Frontal cortex (tissue), 4 donors: ENCODE data around the gene TRMT10B. TPM values are rescaled to one million over a fixed set of nuclear protein-coding genes. Genes with fewer than 3 reads are reported as not detected.
A peak's percentile ranks its signal among the peaks of the same experiment; 100 is the strongest.

Experiments used
- DNase-seq, 2 donors: peaks; one replicate each; pipeline ENCODE4 v3.0.0; 2012; ENCODE audit warnings: low spot score in 2 of 2
- FAIRE-seq: peaks from 2 replicates; lab custom pipeline; 2012; peaks lifted over from hg19 to GRCh38; lab: Jason Lieb, UNC
- total RNA-seq: library from RNA; depleted of rRNA; stranded (reverse); fragments of >200 nt; gene quantifications from one replicate; pipeline ENCODE4 v1.2.3, GENCODE V29; 2014
- donor health status: control.
- donor health status: control.
- donor health status: control.

TRMT10B gene, protein sequence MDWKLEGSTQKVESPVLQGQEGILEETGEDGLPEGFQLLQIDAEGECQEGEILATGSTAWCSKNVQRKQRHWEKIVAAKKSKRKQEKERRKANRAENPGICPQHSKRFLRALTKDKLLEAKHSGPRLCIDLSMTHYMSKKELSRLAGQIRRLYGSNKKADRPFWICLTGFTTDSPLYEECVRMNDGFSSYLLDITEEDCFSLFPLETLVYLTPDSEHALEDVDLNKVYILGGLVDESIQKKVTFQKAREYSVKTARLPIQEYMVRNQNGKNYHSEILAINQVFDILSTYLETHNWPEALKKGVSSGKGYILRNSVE
- 3.7 TPM for total RNA-seq

DNA sequence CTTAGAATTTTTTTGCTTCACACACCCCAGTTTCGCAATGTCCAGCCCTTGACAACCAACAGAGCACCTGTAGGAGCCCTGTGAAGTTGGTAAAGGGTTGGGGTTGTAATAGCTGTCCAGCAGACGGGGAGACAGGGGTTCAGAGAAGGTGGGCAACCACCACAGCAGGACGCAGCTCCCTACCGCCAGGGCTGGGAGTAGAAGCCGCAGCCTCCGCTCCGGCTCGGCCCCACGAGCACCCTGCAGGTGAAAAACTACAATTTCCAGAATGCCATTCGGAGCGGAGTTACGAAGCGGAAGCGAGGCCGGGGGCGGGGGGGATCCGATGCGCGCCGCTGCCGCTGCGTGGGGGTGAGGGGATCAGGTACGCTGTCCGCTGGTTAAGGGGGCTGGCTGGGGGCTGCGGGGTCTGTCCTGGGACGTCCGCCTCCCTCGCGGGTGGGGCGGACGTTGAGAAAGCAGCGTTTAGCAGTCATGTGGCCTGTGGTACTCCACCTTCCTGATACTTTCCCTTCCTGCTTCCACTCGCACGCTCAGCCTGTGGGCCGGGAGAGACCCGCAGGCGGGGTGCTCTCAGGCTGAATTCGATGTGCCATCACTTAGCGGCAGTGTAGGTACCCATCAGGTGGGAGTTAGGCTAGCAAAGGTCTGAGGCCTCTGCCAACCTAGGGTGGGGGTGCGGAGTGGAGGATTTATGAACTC, at the start of gene TRMT10B:
Gene TRMT10B, plus strand, starts transcription at position 317 of the 702 bp plus-strand sequence. CDS start 8,127 bp downstream, outside the sequence.
- FAIRE-seq = no peak
- peak; percentile 80 to 81 for DNase-seq

DNA sequence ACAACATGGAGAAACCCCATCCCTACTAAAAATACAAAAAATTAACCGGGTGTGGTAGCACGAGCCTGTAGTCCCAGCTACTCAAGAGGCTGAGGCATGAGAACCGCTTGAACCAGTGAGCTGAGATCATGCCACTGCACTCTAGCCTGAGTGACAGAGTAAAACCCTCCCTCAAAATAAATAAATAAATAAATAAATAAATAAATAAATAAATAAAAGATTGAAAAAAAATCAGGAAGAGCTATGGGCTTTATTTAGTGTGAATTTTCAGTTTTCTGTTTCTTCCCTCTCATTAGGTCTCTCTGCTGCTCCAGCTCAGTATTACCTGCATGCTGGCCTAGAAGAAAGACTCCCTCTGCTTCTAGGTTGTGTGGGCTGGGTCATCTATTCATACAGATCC, 47.8 kb upstream of the TRMT10B start:
- FAIRE-seq = no peak

DNA sequence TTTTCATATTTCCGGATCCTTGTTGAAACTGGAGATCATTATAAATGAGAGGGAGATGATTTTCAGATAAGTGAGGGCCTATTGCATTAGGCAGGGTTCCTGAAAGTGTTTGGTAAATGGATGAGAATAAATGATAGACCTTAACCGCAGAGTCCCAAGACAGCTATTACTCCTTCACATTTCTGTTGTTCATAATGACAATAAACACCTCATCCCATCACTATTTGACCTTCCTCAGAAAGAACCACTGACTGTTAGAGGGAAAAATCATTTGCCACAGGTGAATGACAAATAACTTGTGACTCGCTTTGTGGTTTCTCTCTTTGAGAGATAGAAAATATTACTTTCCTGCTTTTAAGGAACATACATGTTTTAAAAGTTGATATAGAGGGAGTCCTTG, 47.3 kb upstream of the TRMT10B start:
- DNase-seq (no peak), FAIRE-seq (no peak)

More for the DNA sequence above, 47.8 kb upstream of the TRMT10B start:
- DNase-seq = no peak

DNA sequence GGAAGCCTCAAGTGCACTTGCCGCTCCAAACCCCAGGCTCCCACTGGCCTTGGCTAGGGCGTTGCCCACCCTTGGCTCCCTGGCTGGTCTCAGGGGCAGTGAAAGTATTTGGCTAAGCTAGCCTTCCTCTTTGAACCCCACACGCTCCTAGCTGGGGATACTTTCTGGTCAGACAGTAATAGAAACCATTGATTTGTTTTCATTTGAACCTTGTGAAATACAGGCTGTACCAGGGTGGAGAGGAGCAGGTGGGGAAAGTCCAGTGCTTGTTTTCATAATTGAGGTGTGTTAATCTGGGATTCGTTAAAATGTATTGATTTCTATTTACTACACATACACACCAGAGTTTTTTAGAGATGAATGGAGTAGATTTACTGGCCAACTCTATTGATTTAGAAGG, 45.9 kb upstream of the TRMT10B start:
- no peak for DNase-seq
- no peak for FAIRE-seq

DNA sequence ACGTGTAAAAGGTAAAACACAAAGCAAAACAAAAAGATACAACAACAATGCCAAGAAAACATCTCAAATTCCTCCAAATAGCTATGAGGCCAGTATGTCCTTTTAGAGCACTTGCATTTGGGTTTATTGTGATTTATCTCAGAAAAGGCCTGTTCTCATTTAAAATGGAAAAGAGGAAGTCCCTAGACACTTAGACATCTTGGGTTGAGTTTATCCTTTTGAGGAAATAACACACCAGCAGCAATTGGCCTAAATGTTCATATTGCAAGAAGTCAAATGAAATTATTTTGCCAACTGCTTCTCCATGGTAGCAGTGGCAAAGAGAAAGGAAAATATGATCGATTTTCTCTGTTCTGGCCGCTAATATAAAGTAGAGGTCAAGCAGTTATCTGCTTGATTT, 43.6 kb upstream of the TRMT10B start:
- no peak for FAIRE-seq
- no peak for DNase-seq

DNA sequence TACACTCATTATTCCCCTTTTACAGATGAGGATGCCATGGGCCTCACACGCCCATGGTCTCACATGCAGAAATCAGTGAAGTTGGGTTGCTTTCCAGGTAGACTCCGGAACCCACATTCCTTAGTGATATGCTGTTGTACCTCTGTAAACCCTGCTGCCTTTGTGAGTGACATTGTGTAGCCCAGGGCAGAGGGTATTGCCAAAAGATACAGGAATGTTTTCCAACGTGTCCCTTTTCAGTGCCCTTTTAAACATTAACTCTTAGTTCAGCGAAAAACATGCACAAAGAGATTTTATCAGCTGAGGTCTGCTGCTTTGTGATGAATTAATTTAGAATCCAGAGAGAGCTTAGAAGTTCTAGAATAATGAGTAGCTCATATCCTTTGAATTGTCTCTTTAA, 38.3 kb upstream of the TRMT10B start:
- FAIRE-seq (no peak), DNase-seq (no peak)

DNA sequence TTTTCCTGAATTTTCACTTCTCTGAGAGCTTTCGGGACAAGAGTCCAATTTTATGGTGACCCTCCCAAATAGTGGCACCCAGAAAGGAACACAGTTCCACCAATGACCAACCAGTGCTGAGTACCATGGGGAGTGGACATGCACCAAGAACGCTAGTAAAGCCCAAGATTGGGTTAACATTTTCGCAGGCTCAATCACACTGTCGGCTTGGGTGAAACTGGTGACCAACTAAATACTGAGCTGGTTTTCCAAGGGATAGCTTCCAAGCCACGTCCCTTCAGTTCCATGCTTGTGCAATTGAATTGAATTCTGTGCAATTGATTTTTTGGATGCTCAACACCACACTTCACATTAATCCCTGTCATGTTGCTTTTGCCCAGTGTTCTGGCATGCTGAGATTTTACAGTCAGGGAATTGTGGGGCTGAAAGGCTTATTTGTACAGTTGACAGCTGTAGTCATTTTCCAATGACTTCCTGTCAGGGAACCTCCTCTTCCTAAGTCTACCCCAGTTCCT, 37.6 kb upstream of the TRMT10B start:
- FAIRE-seq (no peak), DNase-seq (no peak)

DNA sequence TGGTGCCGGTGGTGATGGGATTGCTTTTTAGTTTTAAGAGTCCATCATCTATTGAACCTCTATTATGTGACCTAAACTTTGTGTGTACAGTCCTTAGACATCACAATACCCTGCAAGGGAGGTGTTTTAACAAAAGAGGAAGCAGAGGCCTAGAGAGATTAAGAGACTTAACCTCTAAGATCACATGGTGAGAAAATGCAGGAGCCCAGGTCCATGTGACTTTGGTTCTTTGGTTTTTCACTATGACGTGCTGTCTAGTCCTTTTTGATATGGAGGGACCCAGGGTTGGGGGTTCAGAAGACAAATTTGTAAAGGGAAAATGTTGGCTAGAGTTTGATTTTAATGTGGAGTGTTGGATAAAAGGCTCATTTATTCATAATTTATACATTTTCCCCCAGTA, 34.1 kb upstream of the TRMT10B start:
- DNase-seq = no peak
- FAIRE-seq = no peak

DNA sequence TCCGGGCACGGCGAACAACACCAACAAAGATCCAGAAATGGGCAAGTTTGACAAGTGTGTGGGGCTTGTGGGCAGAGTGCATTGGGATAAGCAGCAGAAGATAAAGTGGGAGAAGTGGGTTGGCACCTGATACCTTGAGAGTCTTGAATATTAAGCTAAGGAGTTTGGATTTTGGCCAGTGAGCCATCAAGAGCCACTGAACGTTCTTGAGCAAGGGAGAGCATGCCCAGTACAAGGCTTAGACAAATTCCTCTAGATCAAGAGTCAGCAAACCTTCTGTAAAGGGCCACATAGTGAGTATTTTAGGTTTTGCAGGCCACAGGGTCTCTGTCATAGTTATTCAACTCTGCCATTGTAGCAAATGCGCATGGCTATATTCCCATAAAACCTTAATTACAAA, 26.6 kb upstream of the TRMT10B start:
- FAIRE-seq = no peak
- DNase-seq = no peak

DNA sequence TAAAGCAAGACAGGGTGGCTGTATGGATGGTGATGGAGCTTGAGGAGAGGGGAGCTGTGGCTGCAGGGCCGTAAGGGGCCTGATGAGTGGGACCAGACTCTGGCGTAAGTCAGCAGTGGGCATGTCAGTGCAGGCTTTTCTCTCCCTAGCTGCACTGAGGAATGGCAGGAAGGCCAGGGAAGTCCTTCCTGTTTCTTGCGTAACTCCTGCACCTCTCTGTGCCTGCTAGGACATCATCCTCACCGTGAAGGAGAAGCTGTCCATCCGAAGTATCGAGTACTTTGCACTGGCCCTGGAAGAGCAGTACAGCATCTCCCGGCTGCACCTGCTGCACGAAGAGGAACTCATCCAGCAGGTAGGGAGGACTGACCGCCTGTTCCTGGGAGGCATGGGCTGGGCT, 24.1 kb upstream of the TRMT10B start:
- DNase-seq = no peak
- FAIRE-seq = no peak

DNA sequence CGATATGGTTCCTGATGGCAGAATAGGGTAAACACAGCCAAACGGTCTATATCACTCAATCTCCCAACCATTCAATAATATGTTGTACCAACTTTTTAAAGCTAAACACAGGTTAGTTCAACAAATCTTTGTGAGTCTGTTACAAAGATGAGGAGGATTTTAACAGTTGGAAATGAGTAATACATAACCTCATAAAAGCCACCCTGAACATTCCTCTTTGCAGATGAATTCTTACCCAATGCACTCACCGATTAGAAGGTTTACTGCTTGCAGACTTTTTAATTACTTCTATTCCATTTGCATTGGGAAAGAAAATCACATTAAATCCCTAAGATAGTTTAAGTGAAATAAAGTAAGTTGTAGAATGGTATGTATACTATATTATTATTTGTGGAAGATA, 23.3 kb upstream of the TRMT10B start:
- no peak for DNase-seq
- no peak for FAIRE-seq

DNA sequence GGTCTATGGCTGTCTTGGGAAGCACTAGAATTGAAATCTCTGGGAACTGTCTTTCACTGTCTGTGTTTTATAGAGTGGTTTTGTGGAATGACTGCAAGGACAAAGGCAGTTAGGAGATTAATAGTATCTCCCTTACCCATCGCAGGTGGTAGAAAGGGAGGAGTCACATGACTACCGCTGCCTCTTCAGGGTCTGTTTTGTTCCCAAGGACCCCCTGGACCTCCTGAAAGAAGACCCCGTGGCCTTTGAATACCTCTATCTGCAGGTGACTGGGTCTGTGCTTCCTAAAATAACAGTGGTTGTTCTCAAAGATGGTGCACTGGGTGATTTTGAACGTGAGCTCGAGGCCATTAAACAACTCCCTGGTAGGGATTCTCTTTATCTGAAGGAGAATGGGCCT, 22.8 kb upstream of the TRMT10B start:
- no peak for DNase-seq
- no peak for FAIRE-seq

DNA sequence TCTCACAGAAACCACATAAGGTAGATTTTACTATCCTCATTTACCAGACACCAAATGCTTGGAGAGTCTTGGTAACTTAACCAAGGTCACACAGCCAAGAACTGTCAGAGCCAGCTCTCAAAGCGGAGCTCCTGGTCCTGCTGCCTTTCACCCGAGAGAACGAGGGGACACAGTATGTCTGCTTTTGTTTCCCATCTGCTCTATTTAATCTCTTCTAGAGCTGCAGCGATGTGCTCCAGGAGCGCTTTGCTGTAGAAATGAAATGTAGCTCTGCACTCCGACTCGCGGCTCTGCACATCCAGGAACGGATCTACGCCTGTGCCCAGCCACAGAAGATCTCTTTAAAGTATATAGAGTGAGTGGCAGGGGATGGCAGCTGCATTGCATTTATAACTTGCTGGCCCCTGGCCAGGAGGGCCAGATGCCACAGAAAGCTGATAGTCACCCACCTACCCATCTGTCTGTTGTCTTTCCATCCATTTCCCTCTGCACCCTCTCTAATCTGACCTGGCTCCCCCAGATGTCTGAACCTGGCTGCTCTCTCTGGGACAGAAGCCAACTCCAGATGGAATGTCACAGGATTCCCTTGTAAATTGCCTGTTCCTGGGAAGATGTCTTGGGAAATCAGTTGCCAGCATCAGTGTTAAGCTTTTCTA, 21.4 kb upstream of the TRMT10B start:
- DNase-seq (no peak), FAIRE-seq (no peak)

DNA sequence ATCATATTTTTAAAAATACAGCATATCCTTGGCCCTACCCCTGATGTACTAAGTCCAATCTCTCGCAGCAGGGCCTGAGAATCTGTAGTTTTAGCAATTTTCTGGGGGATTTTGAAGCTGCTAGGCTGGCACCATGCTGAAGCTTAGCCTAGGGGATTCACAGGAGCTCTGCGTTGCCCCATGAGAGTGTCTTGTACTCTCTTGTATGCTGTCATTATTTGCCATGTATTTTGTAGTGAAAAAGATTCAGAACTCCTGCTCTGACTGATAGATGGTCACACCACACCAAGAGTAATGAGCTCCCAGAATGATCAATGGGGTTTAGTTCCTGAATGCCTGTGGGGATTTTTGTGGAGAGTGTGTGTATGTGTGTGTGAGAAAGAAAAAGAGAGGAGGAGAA, 20.7 kb upstream of the TRMT10B start:
- DNase-seq = no peak
- no peak for FAIRE-seq

DNA sequence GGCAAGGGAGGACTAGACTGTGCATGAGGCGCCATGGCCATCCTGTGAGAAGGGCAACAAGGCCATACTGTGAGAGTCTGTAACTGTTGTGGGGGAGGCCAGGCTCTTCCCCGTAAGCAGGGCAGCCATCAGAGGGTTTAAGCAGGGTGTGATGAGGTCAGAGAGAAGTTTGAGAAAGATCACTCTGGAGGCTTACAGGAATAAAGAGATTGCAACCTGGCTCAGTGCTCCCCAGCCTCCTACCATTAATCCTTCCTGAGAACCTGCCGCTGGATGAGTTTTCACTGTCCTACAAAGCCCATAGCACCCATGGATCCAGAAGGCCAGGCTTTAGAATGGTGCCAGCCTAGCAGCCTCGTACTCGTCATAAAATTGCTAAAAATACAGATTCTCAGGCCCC, 14.4 kb upstream of the TRMT10B start:
- no peak for FAIRE-seq
- no peak for DNase-seq

DNA sequence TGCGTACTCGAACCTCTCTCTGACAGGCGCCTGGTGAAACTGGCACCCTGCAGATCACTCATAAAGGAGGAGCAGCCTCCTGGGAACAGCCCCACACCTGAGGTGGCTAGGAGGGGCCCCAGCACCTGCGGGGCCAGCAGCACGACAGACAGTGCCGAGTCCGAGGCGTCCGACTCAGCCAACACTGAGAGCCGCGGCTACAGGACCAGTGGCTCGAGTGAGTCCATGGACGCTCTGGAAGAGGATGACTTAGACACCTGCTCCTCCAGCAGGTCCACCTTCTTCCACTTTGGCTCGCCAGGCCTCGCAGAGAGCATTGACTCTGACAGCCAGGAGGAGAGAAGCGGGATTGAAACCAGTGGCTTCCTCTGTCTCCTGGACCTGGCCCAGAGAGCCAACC, 13.5 kb upstream of the TRMT10B start:
- FAIRE-seq (no peak), DNase-seq (no peak)

DNA sequence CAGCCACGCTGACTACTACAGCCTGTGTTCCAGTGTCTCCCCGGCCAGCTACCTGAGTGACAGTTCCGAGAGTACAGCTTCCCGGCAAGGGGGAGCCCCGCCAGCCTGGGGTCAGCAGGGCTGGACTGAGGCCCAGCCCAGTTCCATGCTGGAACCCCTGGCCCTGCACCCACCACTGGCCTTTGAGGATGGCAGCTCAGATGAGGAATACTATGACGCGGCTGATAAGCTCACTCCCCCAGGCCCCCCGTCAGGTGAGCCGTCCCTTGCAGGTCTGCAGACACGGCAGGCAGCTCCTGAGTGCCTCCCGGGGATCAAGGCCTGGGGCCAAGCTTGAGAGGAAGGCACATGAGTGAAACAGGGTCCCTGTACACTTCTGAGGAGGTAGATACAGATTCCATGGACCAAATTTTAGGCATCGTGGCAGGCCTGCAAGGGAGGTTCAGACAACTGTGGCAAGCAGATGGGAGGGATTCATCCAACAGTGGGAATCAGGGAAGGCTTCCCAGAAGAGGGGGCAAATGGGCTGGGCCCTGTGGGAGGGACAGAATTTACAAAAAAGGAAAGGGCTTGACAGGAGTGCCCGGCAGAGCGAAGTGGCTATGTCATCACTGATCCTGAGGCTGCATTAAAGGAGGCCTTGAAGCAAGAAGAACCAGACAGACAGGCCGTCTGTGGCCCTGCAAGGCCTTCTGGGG, 12.8 kb upstream of the TRMT10B start:
- no peak for DNase-seq
- no peak for FAIRE-seq

DNA sequence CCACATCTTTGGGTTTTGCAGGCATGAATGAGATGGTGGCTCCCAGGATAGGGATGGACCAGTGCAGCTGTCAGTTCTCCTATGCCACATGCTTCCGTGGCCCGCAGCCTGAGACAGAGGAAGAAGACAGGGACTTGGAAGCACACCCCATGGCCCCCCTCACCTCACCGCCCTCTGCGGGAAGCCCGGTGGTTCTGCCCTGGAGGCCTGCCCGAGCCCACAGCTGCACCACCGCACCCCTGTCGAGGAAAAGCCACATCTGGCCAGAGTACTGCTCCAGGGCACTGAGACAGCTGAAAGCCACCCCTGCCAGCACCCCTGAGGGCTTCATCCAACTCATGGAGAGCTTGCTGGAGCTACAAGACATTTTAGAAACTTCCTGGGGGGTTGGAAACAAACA, 7.6 kb upstream of the TRMT10B start:
- DNase-seq = no peak
- FAIRE-seq = no peak

DNA sequence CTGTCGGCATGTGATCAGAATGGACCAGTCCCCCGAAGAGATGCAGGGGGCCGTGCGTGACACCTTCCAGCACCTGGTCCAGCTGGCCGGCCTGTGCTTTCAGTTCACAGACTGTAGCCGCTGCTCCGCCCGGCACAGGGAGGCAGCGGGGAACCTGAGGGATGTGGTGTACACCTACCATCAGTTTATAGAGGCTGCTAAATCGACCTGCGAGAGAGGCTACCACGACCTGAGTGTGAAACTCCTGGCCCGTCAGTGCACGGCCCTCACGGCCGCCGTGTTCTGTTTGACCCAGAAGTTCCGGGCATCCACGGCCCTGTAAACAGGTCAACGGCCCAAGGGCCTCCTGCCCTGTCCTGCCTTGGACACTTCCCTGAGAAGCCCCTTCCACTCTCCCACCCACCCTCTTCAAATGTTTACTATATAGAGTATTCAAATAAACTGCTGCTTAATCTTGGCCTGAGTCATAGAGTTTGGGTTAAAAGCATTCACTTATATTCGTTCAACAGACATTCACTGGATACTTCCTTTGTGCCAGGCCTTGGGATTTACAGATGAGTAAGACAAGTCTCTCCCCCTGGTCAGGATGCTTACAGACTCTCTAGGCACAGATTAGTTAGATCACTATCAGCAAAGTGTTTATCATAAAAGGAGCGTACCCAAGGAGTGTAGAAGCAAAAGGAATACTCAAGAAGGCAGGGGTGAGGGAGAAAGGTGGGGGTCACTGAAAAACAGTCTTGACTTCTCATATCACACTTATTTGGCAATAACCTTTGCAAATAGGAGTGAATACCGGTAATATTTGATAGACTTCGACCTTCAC, 6.9 kb upstream of the TRMT10B start:
- FAIRE-seq (no peak), DNase-seq (no peak)
